Smooth muscle cell (in vitro differentiated cells): ENCODE measurements around the gene TBL3. TPM values are rescaled to one million over a fixed set of nuclear protein-coding genes. Genes with fewer than 3 reads are reported as not detected.
"Not testable (repeated sequence)": the region's sequence is repeated elsewhere in the genome, so short reads cannot be mapped to it uniquely, and the experiment has no call there.

Experiments
- DNase-seq: peaks from one replicate; lab custom pipeline; 2025; ENCODE audit not compliant: unreplicated experiment; lab: John Stamatoyannopoulos, UW
- H2AFZ ChIP-seq: fragments of 200-600 bp; sonication (generic); 2 replicates; pipeline ENCODE4 v1.6.0; 2016; ENCODE audit warnings: antibody characterized with exemption, low read depth, mild to moderate bottlenecking
- H3F3A ChIP-seq: fragments of 200-600 bp; sonication (generic); 2 replicates; pipeline ENCODE4 v1.6.0; 2017; ENCODE audit warnings: antibody characterized with exemption, low read depth
- H3K27ac ChIP-seq: fragments of 200-600 bp; sonication (generic); 2 replicates; pipeline ENCODE4 v1.5.1; 2016; ENCODE audit warnings: low read depth, mild to moderate bottlenecking
- H3K27me3 ChIP-seq: fragments of 200-600 bp; sonication (generic); 2 replicates; pipeline ENCODE4 v1.6.1; 2016; ENCODE audit warnings: low read depth, mild to moderate bottlenecking
- H3K36me3 ChIP-seq: fragments of 200-600 bp; sonication (generic); 2 replicates; pipeline ENCODE4 v1.5.1; 2016; ENCODE audit warnings: low read depth
- H3K4me1 ChIP-seq: fragments of 200-600 bp; sonication (generic); 2 replicates; pipeline ENCODE4 v1.5.1; 2016; ENCODE audit warnings: low read depth
- H3K4me2 ChIP-seq: fragments of 200-600 bp; sonication (generic); 2 replicates; pipeline ENCODE4 v1.6.0; 2016; ENCODE audit warnings: mild to moderate bottlenecking
- H3K4me3 ChIP-seq: fragments of 200-600 bp; sonication (generic); 2 replicates; pipeline ENCODE4 v1.5.1; 2016; ENCODE audit warnings: mild to moderate bottlenecking
- H3K79me2 ChIP-seq: fragments of 200-600 bp; sonication (generic); 2 replicates; pipeline ENCODE4 v1.6.0; 2016; ENCODE audit warnings: low read depth, mild to moderate bottlenecking
- H3K9ac ChIP-seq: fragments of 200-600 bp; sonication (generic); 2 replicates; pipeline ENCODE4 v1.6.0; 2016; ENCODE audit warnings: low read depth
- H3K9me3 ChIP-seq: fragments of 200-600 bp; sonication (generic); replicated peaks from 2 replicates; pipeline ENCODE4 v1.5.1; 2016; ENCODE audit warnings: low read depth
- H4K20me1 ChIP-seq: fragments of 200-600 bp; sonication (generic); 2 replicates; pipeline ENCODE4 v1.6.0; 2016; ENCODE audit warnings: low read depth
- WGBS: methylation state at CpG from one replicate; pipeline ENCODE4 v1.1.7; 2016; ENCODE audit warnings: low lambda C conversion rate; 5-methylcytosine and 5-hydroxymethylcytosine counted together
- polyA plus RNA-seq: library from polyadenylated mRNA; unstranded; fragments of >200 nt; fragmentation: Nextera tagmentation; extraction: Ambion mirVana; gene quantifications from 2 replicates; pipeline ENCODE4 v1.2.1, GENCODE V29; 2016
- total RNA-seq: library from RNA; depleted of rRNA; stranded (reverse); fragments of >200 nt; gene quantifications from 2 replicates; pipeline ENCODE4 v1.2.3, GENCODE V29; 2014
- TF ChIP-seq, protein P1 (sequence below): fragments of 200-600 bp; sonication (generic); IDR thresholded peaks from 2 replicates; pipeline ENCODE4 v1.5.1; 2017; ENCODE audit warnings: borderline replicate concordance, mild to moderate bottlenecking, antibody characterized with exemption; ENCODE audit not compliant: insufficient read depth, poor library complexity, severe bottlenecking

TBL3 gene
- total and polyA plus RNA-seq, 2 experiments from 2014 or later, result 28.5 to 81.7 TPM

DNA sequence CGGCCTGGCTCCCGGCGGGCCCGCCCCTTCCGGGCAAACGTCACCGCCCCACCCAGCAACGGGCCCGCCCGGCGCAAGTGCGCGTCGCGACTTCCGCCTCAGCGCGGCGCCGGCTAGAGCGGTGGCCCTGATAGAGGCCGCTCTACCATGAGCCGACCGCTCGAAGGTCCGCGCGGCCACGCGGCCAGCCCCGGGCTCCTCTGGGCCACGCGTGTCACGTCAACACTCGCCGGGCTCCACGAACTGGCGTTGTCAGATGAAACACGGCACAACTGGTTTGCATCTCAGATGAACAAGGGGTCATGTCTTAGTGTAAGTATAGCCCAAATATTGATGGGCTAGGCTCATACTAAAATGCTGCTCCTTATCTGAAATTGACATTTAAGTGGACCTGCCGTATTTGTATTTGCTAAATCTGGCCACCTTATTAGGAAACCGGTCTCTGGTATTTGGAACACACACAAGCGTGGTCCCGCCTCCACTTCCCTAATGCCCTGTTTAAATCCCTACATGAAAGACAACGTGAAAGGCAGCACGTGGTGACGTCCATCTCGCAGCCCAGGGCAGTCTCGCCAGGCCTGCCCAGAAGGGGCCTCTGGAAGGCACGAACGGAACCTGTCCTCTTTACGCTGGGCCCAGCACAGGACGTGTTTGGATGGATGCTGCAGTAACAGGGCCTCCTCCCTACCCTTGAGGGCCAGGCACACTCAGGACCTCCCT, 38.1 kb downstream of the TBL3 start, which contains the start of gene ZNF598:
TSS of gene ZNF598 (minus strand) at position 31 of the 720 bp plus-strand sequence.
- H3F3A ChIP-seq, result no peaks in the 10 kb centered on the region
- WGBS, result 3% methylated on average over 50 of the region's 52 CpGs
- H3K4me2 ChIP-seq, result peak within 1 kb of the TSS; percentile 97
- H3K27ac ChIP-seq, result peak within 1 kb of the TSS; percentile 94
- peak within 1 kb of the TSS; percentile 88 for H3K9ac ChIP-seq
- peak within 1 kb of the TSS; percentile 98 for H3K4me3 ChIP-seq
- H3K79me2 ChIP-seq, result peaks cover 45% of the 10 kb centered on the region
- H2AFZ ChIP-seq, result peak within 1 kb of the TSS; percentile 97
- no peaks in the 10 kb centered on the region for H3K27me3 ChIP-seq
- DNase-seq, result peak; percentile 33
- H4K20me1 ChIP-seq, result peaks cover 43% of the 10 kb centered on the region
- TF ChIP-seq, protein P1, sequence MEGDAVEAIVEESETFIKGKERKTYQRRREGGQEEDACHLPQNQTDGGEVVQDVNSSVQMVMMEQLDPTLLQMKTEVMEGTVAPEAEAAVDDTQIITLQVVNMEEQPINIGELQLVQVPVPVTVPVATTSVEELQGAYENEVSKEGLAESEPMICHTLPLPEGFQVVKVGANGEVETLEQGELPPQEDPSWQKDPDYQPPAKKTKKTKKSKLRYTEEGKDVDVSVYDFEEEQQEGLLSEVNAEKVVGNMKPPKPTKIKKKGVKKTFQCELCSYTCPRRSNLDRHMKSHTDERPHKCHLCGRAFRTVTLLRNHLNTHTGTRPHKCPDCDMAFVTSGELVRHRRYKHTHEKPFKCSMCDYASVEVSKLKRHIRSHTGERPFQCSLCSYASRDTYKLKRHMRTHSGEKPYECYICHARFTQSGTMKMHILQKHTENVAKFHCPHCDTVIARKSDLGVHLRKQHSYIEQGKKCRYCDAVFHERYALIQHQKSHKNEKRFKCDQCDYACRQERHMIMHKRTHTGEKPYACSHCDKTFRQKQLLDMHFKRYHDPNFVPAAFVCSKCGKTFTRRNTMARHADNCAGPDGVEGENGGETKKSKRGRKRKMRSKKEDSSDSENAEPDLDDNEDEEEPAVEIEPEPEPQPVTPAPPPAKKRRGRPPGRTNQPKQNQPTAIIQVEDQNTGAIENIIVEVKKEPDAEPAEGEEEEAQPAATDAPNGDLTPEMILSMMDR, result no peak
- no peaks in the 10 kb centered on the region for H3K9me3 ChIP-seq
- no peaks in the 10 kb centered on the region for H3K36me3 ChIP-seq
- H3K4me1 ChIP-seq, result peaks cover 21% of the 10 kb centered on the region

DNA sequence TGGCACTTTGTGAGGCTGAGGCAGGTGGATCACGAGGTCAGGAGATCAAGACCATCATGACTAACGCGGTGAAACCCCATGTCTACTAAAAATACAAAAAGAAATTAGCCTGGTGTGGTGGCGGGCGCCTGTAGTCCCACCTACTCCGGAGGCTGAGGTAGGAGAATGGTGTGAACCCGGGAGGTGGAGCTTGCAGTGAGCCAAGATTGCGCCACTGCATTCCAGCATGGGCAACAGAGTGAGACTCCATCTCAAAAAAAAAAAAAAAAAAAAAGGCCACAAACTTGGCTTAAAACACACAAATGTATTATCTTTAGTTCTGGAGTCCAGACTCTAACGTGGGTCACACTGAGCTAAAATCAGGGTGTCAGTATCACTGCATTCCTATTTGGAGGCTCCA, 39.9 kb downstream of the TBL3 start:
- 89% methylated on average over 9 of the region's 9 CpGs for WGBS
- not testable (repeated sequence) for H3K27me3 ChIP-seq, H2AFZ ChIP-seq, H3K4me3 ChIP-seq, H3K9ac ChIP-seq, H3K36me3 ChIP-seq, H3K9me3 ChIP-seq, H3K27ac ChIP-seq, H3K4me2 ChIP-seq, H3F3A ChIP-seq, DNase-seq
- Histone ChIP-seq H3K4me1 (peaks cover 21% of the 10 kb centered on the region), H3K79me2 (peaks cover 27% of the 10 kb centered on the region), H4K20me1 (peaks cover 26% of the 10 kb centered on the region)

DNA sequence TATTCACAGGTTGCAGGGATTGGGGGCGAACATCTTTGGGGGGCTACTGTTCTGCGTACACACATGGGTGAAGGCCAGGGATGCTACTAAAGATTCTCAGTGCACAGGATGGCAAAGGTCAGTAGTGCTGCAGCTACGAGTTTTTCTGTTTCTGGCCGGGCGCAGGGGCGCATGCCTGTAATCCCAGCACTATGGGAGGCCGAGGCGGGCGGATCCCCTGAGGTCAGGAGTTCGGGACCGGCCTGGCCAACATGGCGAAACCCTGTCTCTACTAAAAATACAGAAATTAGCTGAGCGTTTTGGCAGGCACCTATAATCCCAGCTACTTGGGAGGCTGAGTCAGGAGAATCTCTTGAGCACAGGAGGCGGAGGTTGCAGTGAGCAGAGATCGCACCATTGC, 41.7 kb downstream of the TBL3 start:
- whole genome bisulfite sequencing, result 95% methylated on average over 15 of the region's 15 CpGs
- Histone ChIP-seq H3K4me2 (no peak overlapping the region), H4K20me1 (peaks cover 8% of the 10 kb centered on the region), H3K27me3 (no peaks in the 10 kb centered on the region), H3K9me3 (no peaks in the 10 kb centered on the region), H2AFZ (no peak overlapping the region), H3K4me3 (no peak overlapping the region), H3K79me2 (peaks cover 9% of the 10 kb centered on the region), H3K36me3 (no peaks in the 10 kb centered on the region), H3K27ac (no peak overlapping the region), H3K4me1 (peaks cover 10% of the 10 kb centered on the region), H3K9ac (no peak overlapping the region), H3F3A (no peaks in the 10 kb centered on the region)
- no peak for DNase-seq
- TF ChIP-seq, protein P1, result no peak

DNA sequence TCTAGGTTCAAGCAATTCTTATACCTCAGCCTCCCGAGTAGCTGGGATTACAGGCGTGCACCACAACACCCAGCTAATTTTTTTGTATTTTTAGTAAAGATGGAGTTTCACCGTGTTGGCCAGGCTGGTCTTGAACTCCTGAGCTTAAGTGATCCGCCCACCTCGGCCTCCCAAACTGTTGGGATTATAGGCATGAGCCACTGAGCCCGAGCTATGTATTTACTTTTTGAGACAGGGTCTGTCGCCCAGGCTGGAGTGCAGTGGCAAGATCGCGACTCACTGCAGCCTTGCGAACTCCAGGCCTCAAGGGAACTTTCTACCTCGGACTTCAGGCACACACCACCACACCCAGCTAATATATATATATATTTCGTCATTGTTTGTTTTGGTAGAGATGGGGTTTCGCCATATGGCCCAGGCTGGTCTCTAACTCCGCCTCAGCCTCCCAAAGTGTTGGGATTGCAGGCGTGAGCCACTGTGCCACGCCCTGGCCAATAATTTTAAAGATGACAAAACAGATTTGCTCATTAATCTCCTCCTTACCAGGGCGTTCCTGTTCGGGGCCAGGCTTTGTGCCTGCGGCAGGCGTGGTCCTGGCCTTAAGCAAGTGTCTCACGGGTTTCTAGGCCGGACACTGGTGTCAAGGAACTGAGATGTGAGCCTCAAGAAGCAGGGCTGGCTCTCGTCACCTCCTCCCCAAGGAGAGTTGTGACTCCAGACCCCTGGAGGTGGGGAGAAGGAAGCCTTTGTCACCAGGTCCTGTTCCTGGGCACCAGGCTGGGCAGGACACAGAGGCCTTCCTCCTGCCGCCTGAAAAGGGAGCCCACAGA, 43.5 kb downstream of the TBL3 start:
- TF ChIP-seq, protein P1, result no peak
- Histone ChIP-seq H3K9me3 (no peaks in the 10 kb centered on the region), H3F3A (no peaks in the 10 kb centered on the region), H4K20me1 (no peaks in the 10 kb centered on the region), H3K27ac (no peak overlapping the region), H3K4me2 (no peak overlapping the region), H3K27me3 (no peaks in the 10 kb centered on the region), H3K4me1 (peaks cover 8% of the 10 kb centered on the region), H3K4me3 (no peak overlapping the region), H2AFZ (no peak overlapping the region), H3K9ac (no peak overlapping the region), H3K36me3 (no peaks in the 10 kb centered on the region), H3K79me2 (no peaks in the 10 kb centered on the region)
- 80% methylated on average over 24 of the region's 24 CpGs for WGBS
- DNase-seq, result no peak
